Measurements from ENCODE around the gene EPHA6.
"Not testable (repeated sequence)": the region's sequence is repeated elsewhere in the genome, so short reads cannot be mapped to it uniquely, and the experiment has no call there.

Gene EPHA6

DNA sequence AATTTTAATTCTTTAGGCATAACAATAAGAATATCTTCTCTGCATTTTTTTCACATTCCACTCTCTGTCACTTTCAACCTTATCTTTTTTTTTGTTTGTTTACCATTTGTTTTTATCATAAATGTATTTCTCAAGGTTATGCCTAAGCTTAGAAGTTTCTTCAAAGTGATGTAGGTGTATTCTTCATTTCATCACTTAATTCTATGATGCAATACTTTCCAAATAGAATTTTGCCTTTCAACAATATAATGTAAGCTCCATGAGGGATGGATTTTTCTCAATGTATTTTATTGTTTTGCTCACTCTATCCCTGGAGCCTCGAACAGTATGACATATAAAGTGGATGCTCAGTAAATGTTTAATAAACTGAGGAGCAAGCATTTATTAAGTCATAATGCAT, 444.9 kb downstream of the EPHA6 start:
- no peak overlapping the region for H3K4me3 ChIP-seq (ENCODE audit: low read depth, low read length)
- TF ChIP-seq, protein P1, sequence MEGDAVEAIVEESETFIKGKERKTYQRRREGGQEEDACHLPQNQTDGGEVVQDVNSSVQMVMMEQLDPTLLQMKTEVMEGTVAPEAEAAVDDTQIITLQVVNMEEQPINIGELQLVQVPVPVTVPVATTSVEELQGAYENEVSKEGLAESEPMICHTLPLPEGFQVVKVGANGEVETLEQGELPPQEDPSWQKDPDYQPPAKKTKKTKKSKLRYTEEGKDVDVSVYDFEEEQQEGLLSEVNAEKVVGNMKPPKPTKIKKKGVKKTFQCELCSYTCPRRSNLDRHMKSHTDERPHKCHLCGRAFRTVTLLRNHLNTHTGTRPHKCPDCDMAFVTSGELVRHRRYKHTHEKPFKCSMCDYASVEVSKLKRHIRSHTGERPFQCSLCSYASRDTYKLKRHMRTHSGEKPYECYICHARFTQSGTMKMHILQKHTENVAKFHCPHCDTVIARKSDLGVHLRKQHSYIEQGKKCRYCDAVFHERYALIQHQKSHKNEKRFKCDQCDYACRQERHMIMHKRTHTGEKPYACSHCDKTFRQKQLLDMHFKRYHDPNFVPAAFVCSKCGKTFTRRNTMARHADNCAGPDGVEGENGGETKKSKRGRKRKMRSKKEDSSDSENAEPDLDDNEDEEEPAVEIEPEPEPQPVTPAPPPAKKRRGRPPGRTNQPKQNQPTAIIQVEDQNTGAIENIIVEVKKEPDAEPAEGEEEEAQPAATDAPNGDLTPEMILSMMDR (IDR thresholded peaks at IDR 0.05; ENCODE audit: borderline replicate concordance, insufficient read depth, low read depth, low read length) = no peak

DNA sequence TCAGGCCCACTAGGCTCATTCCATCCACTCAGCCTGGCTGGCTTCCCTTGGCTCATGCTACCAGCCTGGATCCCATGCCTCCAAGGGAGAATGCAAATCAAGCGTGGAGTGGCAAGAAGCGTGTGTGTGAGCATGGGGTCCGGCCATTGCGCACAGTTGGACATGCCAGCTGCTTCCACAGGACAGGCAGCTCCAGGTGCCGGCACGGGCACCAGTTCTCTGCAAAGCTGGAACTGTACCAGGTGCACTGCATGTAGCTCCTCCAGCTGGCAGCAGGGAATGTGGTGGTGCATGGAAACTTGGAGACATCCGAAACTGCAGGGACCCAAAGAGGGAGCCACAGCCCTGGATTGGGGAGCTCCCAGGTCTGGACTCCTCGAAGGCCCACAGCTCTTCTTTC, 449.8 kb downstream of the EPHA6 start:
- TF ChIP-seq, protein P1 (IDR thresholded peaks at IDR 0.05; ENCODE audit: borderline replicate concordance, insufficient read depth, low read depth, low read length) = no peak
- no peak overlapping the region for H3K4me3 ChIP-seq (ENCODE audit: low read depth, low read length)

DNA sequence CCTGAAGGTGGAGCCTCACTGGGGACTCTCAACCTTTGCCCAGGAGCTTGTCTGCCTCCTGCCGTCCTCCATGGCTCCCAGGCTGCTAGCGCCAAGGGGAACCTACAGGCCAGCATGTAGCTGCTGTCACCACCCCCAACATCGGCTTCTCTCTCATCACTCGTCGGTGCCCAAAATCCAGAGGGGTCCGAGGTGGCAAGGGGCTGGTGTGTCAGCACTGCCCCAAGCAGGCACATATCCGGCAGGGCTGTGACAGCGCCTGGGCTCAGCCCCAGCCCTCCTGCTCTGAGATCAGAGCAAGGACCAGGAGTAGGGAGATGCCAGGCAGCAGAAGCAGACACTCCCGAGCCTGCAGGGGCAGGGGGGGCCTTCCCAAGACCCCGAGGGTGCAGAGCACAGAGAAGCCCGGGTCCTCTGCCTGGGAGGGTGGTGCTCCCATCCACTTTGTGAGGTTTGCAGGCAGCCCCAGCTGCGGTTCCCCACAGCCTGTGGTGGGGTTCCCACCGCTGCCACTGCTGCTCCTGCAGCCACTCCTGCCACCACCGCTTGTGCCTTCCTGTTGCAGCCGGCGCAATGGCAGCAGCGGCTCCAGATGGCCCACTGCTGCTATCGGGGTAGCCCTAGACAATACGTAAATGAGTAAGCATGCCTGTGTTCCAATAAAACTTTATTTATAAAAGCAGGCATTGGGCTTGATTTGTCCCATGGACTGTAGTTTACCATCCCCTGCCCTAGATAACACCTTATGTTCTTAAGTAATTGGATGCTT, 451.0 kb downstream of the EPHA6 start:
- TF ChIP-seq, protein P1 (IDR thresholded peaks at IDR 0.05; ENCODE audit: borderline replicate concordance, insufficient read depth, low read depth, low read length) = no peak
- H3K4me3 ChIP-seq (ENCODE audit: low read depth, low read length) = no peak overlapping the region

DNA sequence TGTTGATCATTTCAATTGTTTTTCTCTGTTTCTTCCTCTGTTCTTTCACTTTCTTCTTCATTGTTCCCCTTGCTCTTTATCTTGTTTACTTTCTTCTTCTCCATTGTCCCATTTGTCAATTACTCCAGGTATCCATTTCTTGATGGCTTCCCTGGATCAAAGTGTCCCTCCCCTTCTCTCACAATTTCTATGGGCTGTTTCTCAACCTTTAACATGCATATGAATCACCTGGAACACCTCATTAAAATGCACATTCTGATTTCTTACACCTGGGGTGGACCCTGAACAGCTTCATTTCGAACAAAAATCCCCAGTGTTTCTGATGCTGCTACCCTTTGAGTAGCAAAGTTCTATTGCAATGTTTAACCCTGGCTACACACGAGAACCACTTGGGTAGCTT, 454.8 kb downstream of the EPHA6 start:
- TF ChIP-seq, protein P1 (IDR thresholded peaks at IDR 0.05; ENCODE audit: borderline replicate concordance, insufficient read depth, low read depth, low read length) = no peak
- no peak overlapping the region for H3K4me3 ChIP-seq (ENCODE audit: low read depth, low read length)

DNA sequence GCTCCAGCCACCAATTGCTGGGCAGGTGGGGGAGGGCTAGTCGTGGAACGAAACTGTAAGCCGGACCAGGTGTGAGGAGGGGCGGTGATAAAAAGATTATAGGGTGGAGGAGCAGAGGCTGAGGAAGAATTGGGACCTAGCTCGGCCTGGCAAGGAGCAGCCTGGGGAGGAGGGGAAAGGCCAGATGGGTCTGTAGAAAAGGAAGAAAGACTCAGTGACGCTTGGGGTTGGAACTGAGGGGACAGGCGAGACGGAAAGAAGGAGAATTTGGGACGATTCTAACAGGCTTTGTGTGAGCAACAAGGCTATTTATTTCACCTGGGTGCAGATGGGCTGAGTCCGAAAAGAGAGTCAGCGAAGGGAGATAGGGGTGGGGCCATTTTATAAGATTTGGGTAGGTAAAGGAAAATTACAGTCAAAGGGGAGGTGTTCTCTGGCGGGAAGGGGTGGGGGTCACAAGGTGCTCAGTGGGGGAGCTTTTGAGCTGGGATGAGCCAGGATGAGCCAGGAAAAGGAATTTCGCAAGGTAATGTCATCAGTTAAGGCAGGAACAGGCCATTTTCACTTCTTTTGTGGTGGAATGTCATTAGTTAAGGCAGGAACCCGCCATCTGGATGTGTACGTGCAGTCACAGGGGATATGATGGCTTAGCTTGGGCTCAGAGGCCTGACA, 462.6 kb downstream of the EPHA6 start:
- H3K4me3 ChIP-seq (ENCODE audit: low read depth, low read length) = not testable (repeated sequence)

DNA sequence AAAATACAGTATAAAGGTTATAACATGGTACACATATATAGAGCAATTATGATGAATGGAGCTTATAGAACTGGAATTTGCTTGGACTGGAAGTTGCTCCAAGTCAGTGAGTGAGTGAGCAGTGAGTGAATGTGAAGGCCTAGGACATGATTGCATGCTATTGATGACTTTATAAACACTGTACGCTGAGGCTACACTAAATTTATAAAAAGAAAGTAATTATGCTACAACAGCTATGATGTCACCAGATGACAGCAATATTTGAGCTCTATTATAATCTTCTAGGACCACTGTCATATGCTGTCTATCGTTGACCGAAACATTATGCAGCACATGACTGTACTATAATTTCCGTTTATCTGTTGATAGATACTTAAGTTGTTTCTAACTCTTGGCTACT, 463.3 kb downstream of the EPHA6 start:
- TF ChIP-seq, protein P1 (IDR thresholded peaks at IDR 0.05; ENCODE audit: borderline replicate concordance, insufficient read depth, low read depth, low read length) = no peak
- no peak overlapping the region for H3K4me3 ChIP-seq (ENCODE audit: low read depth, low read length)

DNA sequence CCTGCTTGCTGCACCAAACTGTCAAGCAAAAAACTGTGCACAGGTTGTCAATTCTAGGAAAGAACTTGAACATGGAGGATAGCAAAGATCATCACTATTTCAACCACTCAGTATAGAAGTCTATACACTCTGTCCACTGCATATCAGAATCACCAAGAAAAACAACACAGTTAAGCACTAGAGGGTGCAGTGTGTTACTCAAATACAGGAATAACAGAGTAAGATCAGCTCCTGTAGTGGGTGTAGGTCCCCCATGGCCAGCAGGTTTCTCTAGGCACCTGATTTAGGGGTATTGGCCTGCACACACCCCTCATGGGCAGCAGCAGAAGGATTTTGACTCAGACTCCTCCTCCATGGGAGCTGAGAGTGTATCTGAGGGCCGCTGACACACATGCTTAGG, 464.1 kb downstream of the EPHA6 start:
- TF ChIP-seq, protein P1 (IDR thresholded peaks at IDR 0.05; ENCODE audit: borderline replicate concordance, insufficient read depth, low read depth, low read length) = no peak
- no peak overlapping the region for H3K4me3 ChIP-seq (ENCODE audit: low read depth, low read length)

Data from GM12875 (cell line).